Measurements from ENCODE around the gene DNMT3B.

DNMT3B gene

DNA sequence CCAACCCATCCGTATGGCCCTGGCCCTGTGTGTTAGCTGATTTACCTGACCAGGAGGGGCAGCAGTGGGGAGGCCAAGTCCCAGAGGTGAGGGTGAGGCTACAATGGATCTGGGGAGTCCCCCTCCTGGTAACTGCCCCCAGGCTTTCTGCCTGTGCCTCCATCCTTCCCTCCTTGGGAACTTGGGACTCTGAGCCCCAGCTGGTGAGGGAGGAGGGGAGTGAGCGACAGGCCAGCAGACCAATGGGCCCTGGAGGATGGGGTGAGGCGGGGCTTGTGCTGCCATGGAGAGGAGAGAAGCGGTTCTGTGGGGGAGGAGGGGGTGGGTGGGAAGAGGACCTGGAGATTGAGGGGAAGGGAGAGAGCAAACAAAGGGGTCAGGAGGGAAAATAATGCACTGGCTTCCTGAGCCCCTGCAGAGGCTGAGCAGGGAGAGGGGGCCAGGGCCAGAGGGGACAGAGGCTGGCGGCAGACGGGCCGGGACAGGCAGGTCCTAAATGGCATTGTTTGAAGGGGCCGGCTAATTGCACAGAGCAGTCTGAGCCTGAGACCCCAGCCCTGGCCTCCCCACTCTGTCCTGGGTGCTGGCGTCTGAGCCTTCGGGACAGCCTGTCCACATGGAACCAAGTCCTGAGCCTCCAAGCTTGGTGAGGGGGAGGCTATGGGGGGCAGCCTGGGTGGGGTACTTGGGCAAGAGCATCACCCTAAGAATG, 17.5 kb downstream of the DNMT3B start:
- no peak for TF ChIP-seq MYC (IDR thresholded peaks at IDR 0.05; ENCODE audit: low read depth, low read length)
- TF ChIP-seq, protein P1, sequence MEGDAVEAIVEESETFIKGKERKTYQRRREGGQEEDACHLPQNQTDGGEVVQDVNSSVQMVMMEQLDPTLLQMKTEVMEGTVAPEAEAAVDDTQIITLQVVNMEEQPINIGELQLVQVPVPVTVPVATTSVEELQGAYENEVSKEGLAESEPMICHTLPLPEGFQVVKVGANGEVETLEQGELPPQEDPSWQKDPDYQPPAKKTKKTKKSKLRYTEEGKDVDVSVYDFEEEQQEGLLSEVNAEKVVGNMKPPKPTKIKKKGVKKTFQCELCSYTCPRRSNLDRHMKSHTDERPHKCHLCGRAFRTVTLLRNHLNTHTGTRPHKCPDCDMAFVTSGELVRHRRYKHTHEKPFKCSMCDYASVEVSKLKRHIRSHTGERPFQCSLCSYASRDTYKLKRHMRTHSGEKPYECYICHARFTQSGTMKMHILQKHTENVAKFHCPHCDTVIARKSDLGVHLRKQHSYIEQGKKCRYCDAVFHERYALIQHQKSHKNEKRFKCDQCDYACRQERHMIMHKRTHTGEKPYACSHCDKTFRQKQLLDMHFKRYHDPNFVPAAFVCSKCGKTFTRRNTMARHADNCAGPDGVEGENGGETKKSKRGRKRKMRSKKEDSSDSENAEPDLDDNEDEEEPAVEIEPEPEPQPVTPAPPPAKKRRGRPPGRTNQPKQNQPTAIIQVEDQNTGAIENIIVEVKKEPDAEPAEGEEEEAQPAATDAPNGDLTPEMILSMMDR (IDR thresholded peaks at IDR 0.05; ENCODE audit: low read depth, low read length): no peak
- TF ChIP-seq POLR2A (IDR thresholded peaks at IDR 0.05; ENCODE audit: extremely low read depth, insufficient read length): no peak
- TF ChIP-seq, protein P2, sequence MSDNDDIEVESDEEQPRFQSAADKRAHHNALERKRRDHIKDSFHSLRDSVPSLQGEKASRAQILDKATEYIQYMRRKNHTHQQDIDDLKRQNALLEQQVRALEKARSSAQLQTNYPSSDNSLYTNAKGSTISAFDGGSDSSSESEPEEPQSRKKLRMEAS (IDR thresholded peaks at IDR 0.05; ENCODE audit: low read depth, low read length): no peak
- no peak overlapping the region for H3K4me3 ChIP-seq (ENCODE audit: low read depth, low read length)
- no peak for DNase-seq (ENCODE audit: low read depth)

DNA sequence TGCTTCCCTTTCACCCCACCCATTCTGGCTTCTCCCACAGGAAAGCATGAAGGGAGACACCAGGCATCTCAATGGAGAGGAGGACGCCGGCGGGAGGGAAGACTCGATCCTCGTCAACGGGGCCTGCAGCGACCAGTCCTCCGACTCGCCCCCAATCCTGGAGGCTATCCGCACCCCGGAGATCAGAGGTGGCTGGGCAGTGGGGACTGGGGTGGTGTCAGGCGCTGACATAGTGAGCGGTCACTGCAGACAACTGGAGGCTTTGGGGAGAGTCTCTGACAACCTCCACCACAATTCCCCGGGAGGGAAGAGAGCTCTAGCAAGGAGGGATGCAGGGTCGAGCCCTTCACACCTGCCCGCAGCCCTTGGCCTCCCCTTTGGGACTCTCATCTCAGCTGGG, 18.1 kb downstream of the DNMT3B start:
- DNase-seq (ENCODE audit: low read depth): no peak
- TF ChIP-seq MYC (IDR thresholded peaks at IDR 0.05; ENCODE audit: low read depth, low read length) (no peak), POLR2A (IDR thresholded peaks at IDR 0.05; ENCODE audit: extremely low read depth, insufficient read length) (no peak)
- TF ChIP-seq, protein P1 (IDR thresholded peaks at IDR 0.05; ENCODE audit: low read depth, low read length): no peak
- TF ChIP-seq, protein P2 (IDR thresholded peaks at IDR 0.05; ENCODE audit: low read depth, low read length): no peak
- H3K4me3 ChIP-seq (ENCODE audit: low read depth, low read length): no peak overlapping the region

GRCh38 chr20:32780749-32781655, 18.8 kb downstream of the DNMT3B start:
- no peak for DNase-seq (ENCODE audit: low read depth)
- no peak overlapping the region for H3K4me3 ChIP-seq (ENCODE audit: low read depth, low read length)
- TF ChIP-seq POLR2A (IDR thresholded peaks at IDR 0.05; ENCODE audit: extremely low read depth, insufficient read length): no peak
- TF ChIP-seq, protein P2 (IDR thresholded peaks at IDR 0.05; ENCODE audit: low read depth, low read length): no peak
- no peak for TF ChIP-seq MYC (IDR thresholded peaks at IDR 0.05; ENCODE audit: low read depth, low read length)
- TF ChIP-seq, protein P1 (IDR thresholded peaks at IDR 0.05; ENCODE audit: low read depth, low read length): no peak

DNA sequence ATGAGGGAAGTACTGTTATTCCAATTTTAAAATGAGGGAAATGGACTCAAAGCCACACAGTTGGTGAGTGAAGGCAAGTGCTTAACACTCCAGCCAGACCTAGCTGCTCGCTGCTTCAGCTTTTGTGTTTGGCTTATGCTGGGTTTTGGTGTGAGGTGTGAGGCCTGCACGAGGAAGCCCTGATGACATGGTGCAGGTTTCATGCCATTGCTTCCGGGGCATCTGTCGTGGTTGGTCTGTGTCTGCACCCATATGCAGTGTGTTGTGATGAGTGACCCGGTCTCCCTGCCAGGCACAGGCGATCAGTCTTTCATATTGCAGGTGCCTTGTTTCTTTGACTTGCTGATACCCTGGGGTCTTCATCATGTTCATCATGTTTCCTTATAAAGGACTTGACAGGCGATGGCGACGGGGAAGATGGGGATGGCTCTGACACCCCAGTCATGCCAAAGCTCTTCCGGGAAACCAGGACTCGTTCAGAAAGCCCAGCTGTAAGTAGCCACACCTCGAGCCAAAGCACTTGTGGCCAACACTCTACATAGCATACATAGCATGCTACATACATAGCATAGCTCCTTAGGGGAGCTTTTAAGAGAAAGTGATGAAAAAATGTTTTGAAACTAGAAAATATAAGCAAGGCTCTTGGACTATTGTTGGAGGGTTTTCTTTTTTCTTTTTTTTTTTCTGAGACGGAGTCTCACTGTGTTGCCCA, 22.3 kb downstream of the DNMT3B start:
- DNase-seq (ENCODE audit: low read depth): no peak
- H3K4me3 ChIP-seq (ENCODE audit: low read depth, low read length): no peak overlapping the region
- TF ChIP-seq, protein P2 (IDR thresholded peaks at IDR 0.05; ENCODE audit: low read depth, low read length): no peak
- TF ChIP-seq POLR2A (IDR thresholded peaks at IDR 0.05; ENCODE audit: extremely low read depth, insufficient read length) (no peak), MYC (IDR thresholded peaks at IDR 0.05; ENCODE audit: low read depth, low read length) (no peak)
- TF ChIP-seq, protein P1 (IDR thresholded peaks at IDR 0.05; ENCODE audit: low read depth, low read length): no peak

- DNase-seq (ENCODE audit: low read depth): no peak
- no peak overlapping the region for H3K4me3 ChIP-seq (ENCODE audit: low read depth, low read length)
- TF ChIP-seq, protein P2 (IDR thresholded peaks at IDR 0.05; ENCODE audit: low read depth, low read length): no peak
- TF ChIP-seq POLR2A (IDR thresholded peaks at IDR 0.05; ENCODE audit: extremely low read depth, insufficient read length) (no peak), MYC (IDR thresholded peaks at IDR 0.05; ENCODE audit: low read depth, low read length) (no peak)
- TF ChIP-seq, protein P1 (IDR thresholded peaks at IDR 0.05; ENCODE audit: low read depth, low read length): no peak
Measured at GRCh38 chr20:32786059-32786760, 24.0 kb downstream of the DNMT3B start.
